Stimulated activated CD8-positive, alpha-beta memory T cell treated with anti-CD3 and anti-CD28 coated beads, Interleukin-15, amount 100 ng/mL, for 1 hour (primary cell): ENCODE results near the gene CASP7.
"Not testable (repeated sequence)": the region's sequence is repeated elsewhere in the genome, so short reads cannot be mapped to it uniquely, and the experiment has no call there.

Experiments
- DNase-seq: peaks from one replicate; pipeline ENCODE4 v3.0.0-alpha.2; 2020; ENCODE audit warnings: low read depth

Gene CASP7

DNA sequence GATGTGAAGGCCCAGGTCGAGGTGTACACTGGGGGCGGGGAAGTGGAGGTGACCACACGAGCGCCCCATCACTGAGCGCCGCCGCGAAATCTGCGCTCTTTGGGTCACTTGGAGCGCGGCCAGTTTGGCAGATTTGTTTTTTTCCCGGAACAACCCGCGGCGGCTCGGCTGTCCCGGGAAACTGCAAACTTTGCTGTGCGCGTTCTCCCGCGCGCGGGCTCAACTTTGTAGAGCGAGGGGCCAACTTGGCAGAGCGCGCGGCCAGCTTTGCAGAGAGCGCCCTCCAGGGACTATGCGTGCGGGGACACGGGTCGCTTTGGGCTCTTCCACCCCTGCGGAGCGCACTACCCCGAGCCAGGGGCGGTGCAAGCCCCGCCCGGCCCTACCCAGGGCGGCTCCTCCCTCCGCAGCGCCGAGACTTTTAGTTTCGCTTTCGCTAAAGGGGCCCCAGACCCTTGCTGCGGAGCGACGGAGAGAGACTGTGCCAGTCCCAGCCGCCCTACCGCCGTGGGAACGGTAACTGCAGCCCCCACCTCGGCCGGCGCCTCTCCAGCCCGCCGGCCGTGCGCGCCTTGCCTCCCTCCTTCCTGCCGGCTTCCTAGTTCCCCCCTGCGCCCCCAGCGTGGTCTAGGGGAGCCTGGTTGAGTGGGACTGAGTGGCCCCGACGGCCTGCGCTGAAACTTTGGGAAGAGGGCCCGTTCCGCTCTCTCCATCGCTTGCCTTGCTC is at the start of gene CASP7:
Gene CASP7 (plus strand): TSS at position 450 of the 727 bp plus-strand sequence. CDS start 17,582 bp downstream, outside the sequence.
- peak; percentile 47 for DNase-seq

DNA sequence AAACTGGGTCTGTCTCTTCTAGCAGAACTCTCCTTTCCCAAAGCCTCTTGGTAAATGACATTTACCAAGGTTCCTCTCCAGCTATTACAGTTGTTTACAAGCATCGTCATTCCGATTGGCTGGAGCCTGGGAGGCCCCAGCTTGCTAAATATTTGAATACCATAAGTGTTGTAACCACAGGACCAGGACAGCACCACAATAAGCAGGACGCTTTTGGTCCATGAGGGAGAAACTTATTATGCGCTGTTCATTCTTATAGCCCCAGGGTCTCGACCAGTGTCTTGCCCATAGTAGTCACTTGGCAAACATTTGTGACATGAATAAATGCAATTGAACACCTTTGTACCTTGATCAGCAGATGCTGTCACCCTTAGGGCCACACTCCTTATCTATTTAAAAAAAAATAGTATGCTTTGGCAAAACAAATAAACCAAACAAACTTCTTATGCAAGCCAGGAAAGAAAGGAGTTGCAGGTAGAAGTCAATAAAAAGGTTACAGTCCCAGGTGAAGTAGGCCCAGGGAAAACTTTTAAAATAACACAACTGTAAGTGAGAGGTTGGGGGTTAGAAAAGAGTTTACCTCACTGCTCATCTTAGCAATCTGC is 48.7 kb upstream of the CASP7 start:
- DNase-seq = no peak

DNA sequence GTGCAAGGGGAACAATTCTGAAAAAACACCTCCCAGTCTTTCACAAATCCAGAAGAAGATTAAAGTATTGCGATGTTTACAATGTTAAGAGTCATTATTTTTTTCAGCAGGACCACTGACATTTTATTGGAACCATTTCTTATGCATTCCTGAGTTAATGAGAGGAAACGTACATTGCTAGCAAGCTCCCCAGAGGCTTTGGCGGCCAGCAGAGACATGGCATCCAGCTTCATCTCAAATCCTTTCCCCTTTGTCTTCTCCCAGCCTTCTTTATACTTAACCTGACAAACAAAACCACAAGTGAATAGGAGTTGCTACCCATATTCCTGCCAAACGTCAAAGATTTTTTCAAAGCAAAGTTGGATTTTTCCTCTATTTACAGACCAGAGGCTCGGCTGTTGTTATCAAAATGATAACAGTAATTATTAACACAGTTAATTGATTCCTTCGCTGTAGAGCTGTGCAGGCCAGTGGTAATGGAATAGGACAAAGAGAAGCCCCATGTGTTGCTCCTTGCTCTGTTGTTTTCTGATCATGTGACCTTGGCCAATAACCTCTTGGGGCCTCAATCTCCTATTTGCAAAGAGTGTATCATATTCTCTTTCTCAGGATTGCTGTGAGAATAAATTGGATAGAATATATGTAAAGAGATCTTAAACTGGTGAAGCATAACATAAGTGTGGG is 47.9 kb upstream of the CASP7 start:
- DNase-seq = no peak

DNA sequence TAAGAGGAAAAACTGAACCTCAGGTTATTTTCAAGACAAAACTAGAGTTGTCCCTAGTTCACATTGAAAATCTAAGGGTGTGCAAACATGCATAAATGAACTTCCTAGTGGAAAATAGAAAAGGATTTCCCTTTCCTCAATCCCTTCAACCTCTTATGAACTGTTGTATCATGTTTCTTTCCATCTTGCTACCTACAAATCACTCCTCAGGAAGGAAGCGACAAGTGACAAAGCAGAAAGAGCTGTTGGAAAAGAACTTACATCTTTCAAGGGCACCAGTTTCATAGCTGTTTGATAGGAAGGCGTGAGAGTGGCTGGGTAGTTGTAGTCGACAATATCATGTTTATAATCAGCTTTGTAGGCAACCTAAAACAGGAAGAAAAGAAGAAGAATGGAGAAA is 39.7 kb upstream of the CASP7 start:
- no peak for DNase-seq

DNA sequence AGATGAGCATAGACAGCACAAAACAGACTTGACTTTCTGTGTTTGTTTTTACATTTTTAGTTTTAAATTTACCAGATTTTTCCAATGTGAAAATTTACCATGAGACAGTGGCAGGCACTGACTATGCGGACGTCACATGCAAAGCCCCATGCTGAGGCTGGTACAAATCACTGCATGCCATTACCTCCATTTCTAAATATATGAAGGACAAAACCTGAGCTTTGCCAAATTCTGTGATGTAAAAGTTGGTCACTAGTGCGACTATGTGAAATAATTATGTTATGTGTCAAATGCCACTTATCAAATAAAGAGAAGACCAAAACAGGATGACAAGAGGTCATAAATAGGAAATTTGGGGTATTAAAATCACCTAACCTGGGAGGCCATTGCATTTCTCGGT is 38.0 kb upstream of the CASP7 start:
- DNase-seq = no peak

DNA sequence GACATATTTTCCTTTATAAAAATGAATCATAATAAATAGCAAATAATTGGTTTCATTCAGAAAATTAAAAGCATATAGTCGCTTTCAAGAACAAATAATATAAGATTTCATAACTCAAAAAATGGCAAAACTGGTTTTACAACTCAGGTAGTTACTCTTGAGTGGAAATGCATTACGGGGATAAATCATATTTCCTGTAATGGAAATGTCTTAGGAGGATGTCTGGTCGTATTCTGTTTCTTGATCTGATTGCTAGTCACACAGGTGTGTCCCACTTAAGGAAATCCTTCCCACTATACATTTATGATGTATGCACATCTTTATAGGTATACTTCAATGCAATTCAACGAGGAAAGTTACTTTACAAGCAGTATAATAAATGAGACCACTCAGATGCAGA is 36.5 kb upstream of the CASP7 start:
- DNase-seq = no peak

DNA sequence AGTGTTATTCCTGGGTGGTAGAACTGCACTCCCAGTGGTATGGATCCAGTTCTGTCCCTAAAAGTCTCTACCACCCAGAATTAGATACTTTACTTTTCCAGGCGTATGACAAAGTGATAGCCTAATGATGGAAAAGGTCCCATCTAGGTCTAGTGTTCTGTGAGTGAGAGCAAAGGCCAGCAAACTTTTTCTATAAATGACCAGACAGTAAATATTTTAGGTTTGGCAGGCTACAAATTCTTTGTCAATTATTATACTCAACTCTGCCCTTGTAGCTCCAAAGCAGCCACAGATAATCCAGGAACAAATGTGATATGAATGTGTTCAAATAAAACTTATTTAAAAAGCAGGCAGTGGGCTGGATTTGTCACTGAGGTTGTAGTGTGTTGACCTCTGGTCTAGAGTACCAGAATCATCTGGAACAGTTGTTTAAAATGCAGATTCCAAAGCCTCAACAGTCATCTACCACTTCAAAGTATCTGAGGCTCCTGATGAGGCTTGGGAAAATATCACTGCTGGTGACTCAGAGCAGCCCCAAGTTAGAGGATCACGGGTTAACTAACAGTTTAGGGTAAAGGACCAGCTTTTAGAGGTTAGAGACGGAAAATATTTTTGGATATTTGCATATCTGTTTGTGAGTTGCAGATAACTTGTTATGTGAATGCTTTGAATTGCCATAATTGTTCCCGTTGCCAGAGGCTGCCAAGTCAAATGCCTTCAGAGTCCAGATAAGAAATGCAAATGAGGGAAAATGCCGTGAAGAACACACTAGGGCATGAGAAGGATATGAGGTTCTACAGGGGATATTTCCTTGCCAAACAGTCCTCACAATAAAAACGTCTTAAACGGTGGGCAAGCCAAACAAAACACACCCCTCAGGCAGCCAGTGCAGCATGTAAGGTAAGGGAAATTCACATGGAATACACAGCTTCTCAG is 35.3 kb upstream of the CASP7 start:
- no peak for DNase-seq

DNA sequence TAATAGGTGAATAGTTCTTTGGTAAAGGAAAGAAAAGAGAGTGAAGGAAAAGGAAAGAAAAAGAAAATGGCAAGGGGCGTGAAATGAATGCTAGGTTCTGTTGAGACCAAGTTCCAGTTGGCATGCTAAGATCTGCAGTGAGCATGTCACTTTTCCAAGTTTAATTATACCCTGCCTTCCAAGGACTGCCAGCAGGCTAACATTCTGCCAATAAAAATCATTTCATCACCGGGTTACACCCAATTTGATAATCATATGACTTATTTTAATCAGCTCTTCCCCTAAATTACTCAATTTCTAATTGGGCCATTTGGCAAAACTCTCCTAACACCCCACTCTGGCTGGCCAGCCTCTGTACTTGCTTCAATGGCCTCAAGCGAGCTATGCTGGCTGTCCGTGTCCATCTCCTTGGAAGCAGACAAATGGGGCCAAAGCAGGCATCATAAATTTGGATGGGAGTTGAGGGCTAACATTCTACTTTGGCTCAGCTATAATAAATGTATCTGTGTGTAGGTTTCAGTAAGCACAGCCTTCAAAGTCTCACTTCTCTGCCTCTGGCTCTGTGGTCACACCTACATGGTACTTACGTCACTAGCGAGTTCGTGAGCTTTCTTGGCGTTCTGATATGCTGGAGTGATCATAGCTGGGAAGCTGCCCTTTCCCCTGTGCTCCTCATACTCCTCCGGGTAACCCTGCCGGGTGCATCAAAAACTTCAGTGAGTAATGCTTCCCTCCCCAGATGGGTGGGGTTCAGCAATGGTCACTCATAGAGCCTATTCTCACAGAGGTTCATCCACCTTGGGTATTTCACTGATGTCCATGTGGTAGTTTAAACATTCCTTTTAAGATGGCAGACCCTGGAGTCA is 33.1 kb upstream of the CASP7 start:
- no peak for DNase-seq

DNA sequence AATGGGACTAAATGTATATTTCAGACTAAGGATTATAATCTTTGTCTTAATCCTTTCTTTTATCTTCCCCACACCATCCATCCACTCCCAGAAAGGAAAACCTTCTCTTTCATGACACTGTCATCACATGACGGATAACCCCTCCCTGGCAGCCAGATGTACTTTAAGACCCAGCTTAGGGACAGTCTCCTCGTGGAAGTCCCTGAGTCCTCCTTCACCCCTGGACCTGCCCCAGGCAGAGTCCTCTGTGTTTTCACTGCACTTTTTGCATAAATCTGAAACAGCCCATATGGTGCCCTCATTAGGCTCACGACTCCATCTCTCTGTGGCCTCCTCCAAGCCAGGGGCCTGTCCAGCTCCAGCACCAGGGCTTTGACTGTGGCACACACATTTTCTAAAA is 31.9 kb upstream of the CASP7 start:
- DNase-seq = no peak

DNA sequence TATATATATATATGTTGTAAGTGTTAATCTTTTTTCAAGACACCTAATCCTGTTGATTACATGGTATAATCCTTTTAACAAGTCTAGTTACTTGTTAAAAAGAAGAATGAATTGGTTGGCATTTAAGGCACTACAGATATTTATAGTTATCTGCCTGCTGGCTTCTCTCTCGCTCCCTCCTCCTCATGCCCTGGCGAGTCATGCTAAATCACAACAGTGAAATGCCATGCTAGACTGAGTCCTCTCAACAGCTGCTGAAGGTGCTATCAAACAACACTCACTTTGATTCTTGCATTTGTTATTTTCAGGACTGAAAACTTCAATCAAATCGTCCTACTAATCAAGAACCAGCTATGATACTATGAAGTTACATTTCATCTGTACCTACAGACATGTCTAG is 31.2 kb upstream of the CASP7 start:
- DNase-seq = no peak

DNA sequence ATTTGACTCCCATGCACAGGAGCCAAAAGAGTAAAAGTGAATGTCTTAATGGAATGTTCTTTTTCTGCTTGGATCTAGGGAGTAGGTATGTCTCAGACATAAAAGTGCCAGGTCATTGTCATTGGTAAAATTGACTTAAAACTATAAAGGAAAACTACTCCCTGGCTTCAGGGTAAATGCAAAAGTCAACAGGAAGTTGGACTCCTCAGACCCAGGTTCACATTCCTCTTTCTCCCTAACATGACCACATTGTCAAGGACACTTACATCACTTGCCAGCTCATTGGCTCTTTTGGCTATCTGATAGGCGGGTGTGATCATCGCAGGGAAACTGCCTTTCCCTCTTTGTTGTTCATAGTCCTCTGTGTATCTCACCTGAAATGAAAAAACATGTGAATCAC is 29.5 kb upstream of the CASP7 start:
- DNase-seq = no peak

DNA sequence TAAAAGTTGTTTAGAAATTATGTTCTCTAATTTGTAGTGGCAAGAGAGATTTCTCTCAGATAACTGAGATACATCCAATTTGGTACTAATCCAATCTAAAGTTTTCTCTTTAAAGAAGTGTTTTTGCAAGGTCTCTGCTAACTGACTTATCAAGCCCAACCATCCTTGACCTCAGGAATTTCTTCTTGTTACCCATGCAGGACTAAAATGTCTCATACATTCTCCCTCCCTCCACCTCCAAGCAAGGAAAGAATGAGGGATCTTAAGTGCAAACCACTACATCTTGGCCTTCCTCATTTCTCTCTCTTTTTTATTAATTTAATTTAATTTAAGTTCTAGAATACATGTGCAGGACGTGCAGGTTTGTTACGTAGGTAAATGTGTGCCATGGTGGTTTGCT is 28.7 kb upstream of the CASP7 start:
- no peak for DNase-seq

DNA sequence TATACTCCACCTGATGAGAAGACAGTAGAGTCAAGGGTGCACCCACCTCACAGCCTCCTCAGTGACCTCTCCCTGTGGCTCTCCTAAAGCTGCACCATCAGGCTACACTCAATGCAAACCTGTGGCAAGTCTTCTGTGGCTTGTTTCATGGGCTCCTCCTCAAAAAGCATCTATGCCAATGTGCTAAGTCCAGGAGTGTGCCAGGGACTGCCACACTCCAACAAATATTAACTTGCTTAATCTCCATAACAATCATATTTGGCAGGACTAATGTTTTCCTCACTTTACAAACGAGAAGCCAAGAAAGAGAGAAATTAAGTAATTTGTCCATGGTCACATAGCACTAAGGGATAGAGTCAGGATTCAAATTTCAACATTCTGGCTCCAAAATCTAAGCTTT is 27.8 kb upstream of the CASP7 start:
- no peak for DNase-seq

DNA sequence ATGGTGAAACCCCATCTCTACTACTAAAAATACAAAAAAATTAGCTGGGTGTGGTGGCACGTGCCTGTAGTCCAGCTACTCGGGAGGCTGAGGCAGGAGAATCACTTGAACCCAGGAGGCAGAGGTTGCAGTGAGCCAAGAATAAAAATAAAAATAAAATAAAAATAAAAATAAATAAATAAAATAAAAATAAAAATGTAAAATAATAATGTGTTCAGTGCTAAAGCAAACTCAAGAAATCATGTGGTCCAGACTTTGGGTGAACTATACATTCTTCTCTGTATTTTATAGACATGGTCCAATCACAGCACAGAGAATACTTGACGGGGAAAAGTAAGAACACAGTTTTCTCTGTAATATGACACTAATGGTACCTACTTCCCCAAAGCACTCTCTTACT is 27.3 kb upstream of the CASP7 start:
- not testable (repeated sequence) for DNase-seq

DNA sequence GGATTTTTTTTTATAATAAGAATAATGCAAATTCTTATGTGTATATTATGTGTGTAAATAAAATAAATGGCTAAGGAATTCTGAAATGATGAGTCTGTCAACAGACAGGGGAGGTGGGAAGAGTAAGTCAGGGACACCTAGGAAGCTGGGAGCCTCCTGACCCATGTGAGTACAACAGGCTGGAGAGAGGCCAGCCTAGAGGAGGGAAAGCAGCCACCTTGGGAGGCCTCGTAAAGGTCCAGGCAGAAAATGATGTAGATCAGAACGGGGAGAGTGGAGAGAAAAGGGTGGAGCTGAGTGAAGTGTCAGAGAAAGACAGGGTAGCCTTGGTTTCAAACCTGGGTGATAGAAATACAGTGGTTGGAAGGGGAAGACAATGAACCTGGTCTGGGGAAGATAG is 22.8 kb upstream of the CASP7 start:
- no peak for DNase-seq

DNA sequence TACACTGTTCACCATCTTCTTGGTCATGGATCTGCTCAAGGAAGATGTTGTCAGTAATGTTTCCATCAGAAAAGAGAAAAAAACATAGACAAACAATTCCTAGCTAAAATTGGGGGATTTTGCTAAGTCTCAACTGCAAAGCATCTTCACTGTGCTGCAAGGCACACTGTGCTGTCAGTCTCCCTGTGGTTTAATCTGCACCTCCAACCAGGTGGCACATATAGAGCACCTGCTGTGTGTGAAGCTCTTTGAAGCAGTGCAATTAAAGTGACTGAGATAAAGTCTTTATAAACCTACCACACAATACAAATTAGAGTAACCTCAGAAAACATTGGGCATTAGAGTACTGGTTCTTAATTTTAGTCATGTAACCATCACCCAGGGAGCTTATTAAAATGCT is 22.2 kb upstream of the CASP7 start:
- DNase-seq = no peak

DNA sequence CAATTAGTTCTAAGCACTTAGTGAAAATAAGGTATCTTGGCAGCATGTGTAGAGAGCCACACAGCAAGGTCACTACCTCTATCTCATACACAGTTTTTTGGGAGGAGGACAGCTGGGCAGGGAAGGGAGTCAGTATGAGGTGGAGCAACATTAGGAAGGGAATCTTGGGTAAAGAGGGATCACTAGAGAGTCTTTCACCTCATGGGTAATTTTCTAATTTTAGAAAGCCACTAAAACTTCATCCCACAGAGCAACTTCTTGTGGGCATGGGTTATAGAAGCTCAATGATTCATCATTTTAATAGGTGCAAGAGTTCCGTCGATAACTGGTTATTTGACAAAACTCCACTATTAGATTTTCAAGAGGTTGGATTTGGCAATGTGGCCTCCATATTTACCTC is 18.4 kb upstream of the CASP7 start:
- no peak for DNase-seq

DNA sequence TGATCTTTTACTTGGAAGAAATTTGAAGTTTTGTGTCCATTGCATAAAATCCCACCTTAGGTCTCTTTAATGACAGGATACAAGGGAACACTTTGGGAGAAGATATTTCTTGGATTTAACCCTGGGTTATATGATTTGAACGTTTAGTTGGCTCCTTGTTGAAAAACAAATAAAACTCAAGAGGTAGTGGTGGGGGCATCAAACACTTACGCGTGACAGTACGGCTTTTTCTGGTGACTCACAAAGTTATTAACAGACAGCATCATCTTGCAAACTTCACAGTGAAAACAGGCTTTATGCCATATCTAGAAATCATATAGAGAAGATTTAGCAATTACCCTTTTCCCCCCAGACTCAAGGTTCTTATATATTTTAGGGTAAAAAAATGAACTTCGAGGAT is 16.6 kb upstream of the CASP7 start:
- no peak for DNase-seq

DNA sequence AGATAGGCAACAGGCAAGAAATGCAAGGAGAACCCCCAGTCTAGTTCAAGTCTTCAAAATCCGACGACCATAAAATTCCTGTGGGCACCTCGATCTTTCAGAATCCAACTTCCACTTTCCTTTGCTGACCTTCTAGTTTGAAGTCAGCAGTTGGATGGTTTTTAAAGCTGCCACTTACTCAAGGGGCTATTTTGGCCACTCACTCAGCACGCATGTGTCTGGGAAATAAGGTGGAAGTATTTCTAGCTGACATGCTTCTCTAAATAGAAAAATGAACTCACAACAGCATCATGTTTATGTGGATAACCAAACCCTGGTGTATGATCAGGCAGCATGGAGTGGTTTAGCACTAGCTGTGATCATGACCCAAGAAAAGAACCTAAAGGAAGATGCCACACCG is 15.8 kb upstream of the CASP7 start, which contains the start of gene NRAP:
Gene NRAP (minus strand): TSS at position 134 of the 400 bp plus-strand sequence. CDS start 159 bp downstream, outside the sequence.
- DNase-seq = no peak

DNA sequence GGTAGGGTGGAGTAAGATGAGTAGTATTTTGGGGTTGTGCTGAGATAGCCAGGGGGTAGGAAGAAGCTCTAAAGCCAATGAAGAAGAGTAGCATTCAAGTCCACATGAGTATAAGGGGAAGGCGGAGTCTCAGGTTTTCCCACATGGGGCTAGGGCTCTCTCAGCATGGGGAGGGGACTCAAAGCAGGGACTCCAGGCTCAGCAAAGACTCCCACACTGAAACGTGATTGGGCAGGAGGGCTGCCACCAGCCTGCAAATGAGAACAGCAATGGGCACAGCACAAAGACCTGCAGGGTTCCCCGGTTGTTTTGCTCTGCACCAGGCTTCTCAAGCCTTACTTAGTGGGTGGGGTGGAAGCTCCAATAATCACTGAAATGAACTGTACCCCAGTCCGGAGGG is 14.4 kb upstream of the CASP7 start:
- no peak for DNase-seq

DNA sequence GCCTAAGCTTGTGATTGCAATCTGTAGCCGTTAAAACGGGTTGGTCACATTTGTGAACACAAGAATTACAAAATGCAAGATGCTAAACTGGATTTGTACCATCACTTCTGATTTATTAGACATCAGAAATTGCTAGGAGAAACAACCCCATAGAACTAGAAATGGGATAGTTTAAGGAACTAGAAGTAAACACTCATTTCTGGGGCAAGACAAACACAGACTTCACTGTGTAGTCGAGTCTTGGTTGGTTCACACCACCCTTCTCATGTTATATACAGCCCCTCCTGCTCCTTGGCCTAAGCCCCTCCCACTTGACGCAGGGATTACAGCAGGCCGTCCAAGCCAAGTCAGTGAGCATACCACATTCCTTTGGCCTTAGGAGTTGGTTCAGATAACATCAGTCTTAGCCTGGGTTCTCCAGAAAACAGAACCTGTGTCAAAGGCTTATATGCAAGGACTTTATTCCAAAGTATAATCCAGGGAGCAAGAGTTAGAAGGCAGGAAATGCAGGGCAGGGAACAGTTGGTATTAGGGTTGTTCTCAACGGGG is 13.8 kb upstream of the CASP7 start:
- no peak for DNase-seq
